DOHH2 (cell line): Measurements from ENCODE around the gene RPS6KA6.

Source experiments
- H3F3A ChIP-seq: fragments of 200-600 bp; sonication (generic), shearing (Covaris generic); 2 replicates; pipeline ENCODE4 v1.6.0; 2016; ENCODE audit warnings: antibody characterized with exemption, mild to moderate bottlenecking; ENCODE audit not compliant: control insufficient read depth, insufficient read depth
- H3K27ac ChIP-seq: fragments of 200-600 bp; sonication (generic); 2 replicates; pipeline ENCODE4 v1.5.1; 2014; ENCODE audit warnings: low read depth, mild to moderate bottlenecking, low read length, moderate library complexity
- H3K27me3 ChIP-seq: fragments of 200-600 bp; sonication (generic); 2 replicates; pipeline ENCODE4 v1.6.1; 2014; ENCODE audit warnings: mild to moderate bottlenecking, low read length, mixed read lengths; ENCODE audit not compliant: control insufficient read depth
- H3K36me3 ChIP-seq: fragments of 200-600 bp; sonication (generic); 2 replicates; pipeline ENCODE4 v1.6.1; 2014; ENCODE audit warnings: mild to moderate bottlenecking, low read length, moderate library complexity, mixed read lengths; ENCODE audit not compliant: control insufficient read depth
- H3K4me1 ChIP-seq: fragments of 200-600 bp; sonication (generic); 2 replicates; pipeline ENCODE4 v1.6.1; 2014; ENCODE audit warnings: mild to moderate bottlenecking, low read length, mixed read lengths; ENCODE audit not compliant: control insufficient read depth
- H3K4me2 ChIP-seq: fragments of 200-600 bp; sonication (generic); 2 replicates; pipeline ENCODE4 v1.6.0; 2014; ENCODE audit warnings: mild to moderate bottlenecking, low read length, moderate library complexity
- H3K4me3 ChIP-seq: fragments of 200-600 bp; sonication (generic); 2 replicates; pipeline ENCODE4 v1.5.1; 2014; ENCODE audit warnings: mild to moderate bottlenecking, low read length, mixed read lengths
- H3K79me2 ChIP-seq: fragments of 200-600 bp; sonication (generic); 2 replicates; pipeline ENCODE4 v1.6.1; 2014; ENCODE audit warnings: mild to moderate bottlenecking, low read length, mixed read lengths; ENCODE audit not compliant: control insufficient read depth
- H3K9me2 ChIP-seq: fragments of 200-600 bp; sonication (generic); replicated peaks from 2 replicates; pipeline ENCODE4 v1.6.1; 2014; ENCODE audit warnings: mild to moderate bottlenecking, low read length, mixed read lengths; ENCODE audit not compliant: control insufficient read depth
- H3K9me3 ChIP-seq: fragments of 200-600 bp; sonication (generic); 2 replicates; pipeline ENCODE4 v1.6.1; 2014; ENCODE audit warnings: antibody characterized with exemption, low read length, mixed read lengths; ENCODE audit not compliant: control insufficient read depth, insufficient read depth
- H4K20me1 ChIP-seq: fragments of 200-600 bp; sonication (generic); 2 replicates; pipeline ENCODE4 v1.6.0; 2014; ENCODE audit warnings: low read depth, mild to moderate bottlenecking, antibody characterized with exemption, low read length, moderate library complexity; ENCODE audit not compliant: control insufficient read depth, insufficient read depth
- CTCF ChIP-seq: fragments of 200-600 bp; sonication (generic); IDR thresholded peaks from one replicate; pipeline ENCODE4 v1.5.1; 2014; ENCODE audit warnings: antibody characterized with exemption, mild to moderate bottlenecking, low read depth, low read length; ENCODE audit not compliant: poor library complexity, severe bottlenecking
- EZH2phosphoT487 ChIP-seq: fragments of 200-600 bp; sonication (generic); IDR thresholded peaks from 2 replicates; pipeline ENCODE4 v1.6.1; 2017; ENCODE audit warnings: borderline replicate concordance, mild to moderate bottlenecking, antibody characterized with exemption, low read length, moderate library complexity, mixed read lengths

Gene RPS6KA6

DNA sequence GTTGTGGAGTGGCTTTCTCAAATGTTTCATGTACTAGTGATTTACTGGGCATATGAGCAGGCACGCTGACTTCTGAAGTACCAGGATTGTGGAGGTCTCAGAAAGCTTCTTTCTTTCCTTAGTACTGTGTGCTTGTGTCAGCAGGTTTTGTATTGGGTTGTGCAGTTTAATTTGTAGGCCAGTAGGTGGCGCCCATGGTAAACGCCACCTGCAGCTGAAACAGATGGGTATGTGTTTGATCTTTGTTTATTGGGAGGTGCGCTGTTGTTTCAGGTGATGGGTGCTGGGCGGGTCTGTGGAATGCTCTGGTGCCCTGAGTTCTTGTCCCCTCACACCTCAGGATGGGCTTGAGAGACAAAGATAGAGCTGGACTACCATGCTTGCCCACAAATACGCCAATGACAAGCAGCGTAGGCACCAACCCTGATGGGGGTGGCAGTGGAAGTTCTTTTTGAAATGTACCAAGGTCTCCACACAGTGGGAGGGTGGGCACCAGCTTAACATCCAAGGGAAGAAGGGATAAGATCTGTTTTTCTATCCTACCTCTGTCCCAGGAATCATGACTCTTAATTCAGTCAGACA is 141.5 kb downstream of the RPS6KA6 start:
- Histone ChIP-seq H3K79me2 (no peaks in the 10 kb centered on the region), H4K20me1 (no peaks in the 10 kb centered on the region), H3K4me3 (no peak overlapping the region), H3K9me3 (no peaks in the 10 kb centered on the region), H3K36me3 (no peaks in the 10 kb centered on the region), H3K27me3 (no peaks in the 10 kb centered on the region), H3F3A (no peaks in the 10 kb centered on the region), H3K4me2 (no peak overlapping the region), H3K27ac (no peak overlapping the region), H3K9me2 (no peaks in the 10 kb centered on the region), H3K4me1 (no peaks in the 10 kb centered on the region)
- TF ChIP-seq CTCF (peak; percentile 59), EZH2phosphoT487 (no peak)

- Histone ChIP-seq H3K9me2 (no peaks in the 10 kb centered on the region), H3K27me3 (no peaks in the 10 kb centered on the region), H3K4me1 (no peaks in the 10 kb centered on the region), H3K4me2 (no peak overlapping the region), H4K20me1 (no peaks in the 10 kb centered on the region), H3K9me3 (no peaks in the 10 kb centered on the region), H3F3A (no peaks in the 10 kb centered on the region), H3K36me3 (no peaks in the 10 kb centered on the region), H3K4me3 (no peak overlapping the region), H3K27ac (no peak overlapping the region), H3K79me2 (no peaks in the 10 kb centered on the region)
- TF ChIP-seq EZH2phosphoT487: no peak
- TF ChIP-seq CTCF: no peak
Observed at GRCh38 chrX:84044051-84044450, 143.9 kb downstream of the RPS6KA6 start.
